ENCODE results near the gene TRIP12.

GRCh38 chr2:229865033-229865432 is 56.8 kb downstream of the TRIP12 start:
- TF ChIP-seq, protein P1, sequence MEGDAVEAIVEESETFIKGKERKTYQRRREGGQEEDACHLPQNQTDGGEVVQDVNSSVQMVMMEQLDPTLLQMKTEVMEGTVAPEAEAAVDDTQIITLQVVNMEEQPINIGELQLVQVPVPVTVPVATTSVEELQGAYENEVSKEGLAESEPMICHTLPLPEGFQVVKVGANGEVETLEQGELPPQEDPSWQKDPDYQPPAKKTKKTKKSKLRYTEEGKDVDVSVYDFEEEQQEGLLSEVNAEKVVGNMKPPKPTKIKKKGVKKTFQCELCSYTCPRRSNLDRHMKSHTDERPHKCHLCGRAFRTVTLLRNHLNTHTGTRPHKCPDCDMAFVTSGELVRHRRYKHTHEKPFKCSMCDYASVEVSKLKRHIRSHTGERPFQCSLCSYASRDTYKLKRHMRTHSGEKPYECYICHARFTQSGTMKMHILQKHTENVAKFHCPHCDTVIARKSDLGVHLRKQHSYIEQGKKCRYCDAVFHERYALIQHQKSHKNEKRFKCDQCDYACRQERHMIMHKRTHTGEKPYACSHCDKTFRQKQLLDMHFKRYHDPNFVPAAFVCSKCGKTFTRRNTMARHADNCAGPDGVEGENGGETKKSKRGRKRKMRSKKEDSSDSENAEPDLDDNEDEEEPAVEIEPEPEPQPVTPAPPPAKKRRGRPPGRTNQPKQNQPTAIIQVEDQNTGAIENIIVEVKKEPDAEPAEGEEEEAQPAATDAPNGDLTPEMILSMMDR (IDR thresholded peaks at IDR 0.05), result no peak
- no peak for TF ChIP-seq POLR2AphosphoS5 (IDR thresholded peaks at IDR 0.05; ENCODE audit: low read depth, low read length)
- TF ChIP-seq SIN3A (IDR thresholded peaks at IDR 0.05; ENCODE audit: borderline replicate concordance, insufficient read depth, low read depth, low read length), result no peak
